SHP77 treated with DMSO at 0.1 percent for 48 hours (cell line): ENCODE results near the gene FOXO6.

Source experiments
- DNase-seq: peaks from one replicate; lab custom pipeline; 2025; lab: John Stamatoyannopoulos, UW

The FOXO6 gene

DNA sequence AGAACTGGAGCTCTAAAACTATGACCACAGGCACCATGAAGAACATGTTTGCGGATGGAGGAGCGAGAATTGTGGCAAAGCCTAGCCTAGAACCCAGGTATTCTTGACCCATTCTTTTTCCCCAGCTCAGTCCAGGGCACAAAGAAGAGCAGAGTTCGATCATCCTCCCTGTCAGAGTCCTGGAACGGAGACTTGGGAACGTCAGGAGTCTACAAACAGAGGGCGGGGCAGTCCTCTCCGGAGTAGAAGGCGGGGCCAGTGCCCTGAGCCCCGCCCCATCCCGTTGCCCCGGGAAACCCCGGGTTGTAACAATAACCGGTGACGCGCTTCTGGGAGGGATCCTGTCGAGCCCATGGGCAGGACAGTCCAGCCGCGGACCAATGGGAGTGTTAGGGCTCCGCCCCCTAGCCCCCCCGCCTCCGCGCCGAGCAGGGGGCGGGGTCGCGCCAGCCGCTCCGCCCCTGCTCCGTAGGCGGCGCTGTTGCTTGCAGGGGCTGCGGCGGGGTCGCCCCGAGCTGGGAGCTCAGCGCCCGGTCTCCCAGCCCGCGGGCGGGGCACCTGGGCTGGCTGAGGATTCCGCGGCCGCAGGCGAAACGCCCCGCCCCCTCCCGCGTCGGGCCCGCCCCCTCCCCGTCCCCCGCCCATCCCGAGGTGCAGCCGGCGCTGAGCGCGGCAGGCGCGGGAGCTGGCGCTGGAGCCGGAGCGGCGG, at the start of gene FOXO6:
Gene FOXO6 (plus strand): TSS at position 649 of the 709 bp plus-strand sequence.
- peak; percentile 89 for DNase-seq

DNA sequence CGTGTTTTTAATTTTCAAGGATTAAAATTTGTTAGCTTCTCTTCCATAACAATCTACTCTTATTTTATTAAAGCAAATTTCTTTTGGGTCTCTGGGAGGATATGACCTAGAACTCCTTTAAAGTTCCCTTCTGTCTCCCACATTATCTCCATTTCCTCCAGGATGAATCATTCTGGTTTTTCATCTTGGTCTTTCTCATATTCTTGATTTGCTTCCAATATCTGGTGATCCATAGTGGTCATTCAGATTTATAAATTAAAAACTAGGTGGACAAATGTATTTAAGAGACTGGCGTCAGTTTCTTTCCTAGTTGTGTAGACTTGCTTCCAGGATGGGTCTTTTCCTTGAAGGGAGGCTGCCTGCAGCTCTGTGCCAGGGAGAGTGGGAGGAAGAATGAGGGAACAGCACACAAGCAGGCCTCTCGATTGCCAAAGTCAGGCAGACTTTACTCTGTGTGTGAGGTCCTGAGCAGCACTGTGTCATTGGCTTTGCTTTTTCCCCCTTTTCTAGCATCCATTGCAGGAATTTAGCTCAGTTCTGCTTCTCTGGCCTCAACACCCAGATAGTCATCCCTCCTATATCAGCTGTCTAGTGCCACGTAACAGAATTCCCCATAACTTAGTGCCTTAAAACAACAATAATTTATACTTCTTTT, 48.1 kb upstream of the FOXO6 start:
- no peak for DNase-seq

DNA sequence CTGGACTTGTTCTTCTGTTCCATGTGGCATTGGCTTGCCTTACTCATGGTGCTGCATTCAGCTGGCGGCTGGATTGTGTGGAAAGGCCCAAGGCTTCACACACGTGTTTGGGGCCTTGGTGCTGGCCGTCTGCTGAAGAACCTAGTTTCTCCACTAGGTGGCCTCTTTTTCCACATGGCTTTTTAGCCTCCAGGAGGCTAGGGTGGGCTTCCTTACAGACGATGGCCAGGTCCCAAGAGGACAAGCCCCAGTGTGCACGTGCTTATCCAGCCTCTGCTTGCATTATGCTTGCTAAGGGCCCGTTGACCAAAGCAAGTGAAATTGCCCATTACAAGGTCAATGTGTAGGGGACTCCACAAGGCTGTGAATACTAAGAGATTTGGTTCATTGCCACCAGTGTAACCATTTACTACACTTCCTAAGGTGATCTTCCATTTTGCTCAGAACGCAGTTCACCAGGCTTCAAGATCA, 47.5 kb upstream of the FOXO6 start:
- DNase-seq: no peak

GRCh38 chr1:41314376-41315145, 46.7 kb upstream of the FOXO6 start:
- DNase-seq: no peak

DNA sequence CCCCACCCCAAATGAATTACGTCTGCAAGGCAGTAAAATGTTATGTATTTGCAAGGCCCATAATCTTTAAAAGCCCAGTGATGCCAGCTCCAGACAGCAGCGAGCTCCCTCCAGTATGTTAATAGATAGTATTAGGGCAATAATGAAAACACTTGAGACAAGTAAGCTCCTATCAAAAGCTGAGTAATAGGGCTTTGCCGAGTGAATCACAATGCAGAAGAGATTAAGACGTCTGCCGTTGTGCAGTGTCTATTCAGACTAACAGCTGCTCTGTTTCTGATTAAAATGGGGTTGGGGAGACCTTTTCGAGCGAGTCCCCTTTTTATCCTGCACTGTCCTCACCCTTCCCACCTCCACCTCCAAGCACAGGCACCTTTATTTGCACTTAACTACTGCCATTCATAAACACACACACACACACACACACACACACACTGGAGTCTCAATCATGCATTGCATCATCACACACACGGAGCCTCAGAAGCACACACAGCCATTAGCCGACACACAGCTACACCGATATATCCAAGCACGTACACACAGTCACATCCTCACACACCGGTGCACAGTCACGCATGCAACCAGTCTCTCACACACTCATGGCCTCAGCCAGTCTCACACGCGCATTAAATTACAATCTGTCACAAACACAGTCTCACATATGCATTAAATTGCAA, 46.0 kb upstream of the FOXO6 start:
- no peak for DNase-seq

GRCh38 chr1:41315871-41316270, 45.4 kb upstream of the FOXO6 start:
- no peak for DNase-seq

DNA sequence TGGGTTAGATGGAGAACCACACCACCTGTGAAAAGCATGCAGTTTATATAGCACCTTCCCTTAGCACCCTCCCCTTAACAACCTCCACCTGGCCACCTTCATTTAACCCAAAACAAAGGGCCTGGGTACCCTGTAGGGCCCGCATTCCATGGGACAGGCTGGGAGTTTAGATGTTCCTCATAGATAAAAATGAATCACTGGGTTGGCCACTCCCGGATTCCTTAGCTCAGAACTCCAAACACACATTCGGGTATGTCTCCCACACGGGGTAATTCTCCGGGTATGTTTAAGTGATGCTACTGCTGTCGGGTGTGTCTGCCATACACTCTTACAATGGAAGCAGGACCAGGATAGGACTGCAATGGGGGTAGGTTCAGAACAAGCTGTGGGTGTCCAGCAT, 43.9 kb upstream of the FOXO6 start:
- DNase-seq: no peak

DNA sequence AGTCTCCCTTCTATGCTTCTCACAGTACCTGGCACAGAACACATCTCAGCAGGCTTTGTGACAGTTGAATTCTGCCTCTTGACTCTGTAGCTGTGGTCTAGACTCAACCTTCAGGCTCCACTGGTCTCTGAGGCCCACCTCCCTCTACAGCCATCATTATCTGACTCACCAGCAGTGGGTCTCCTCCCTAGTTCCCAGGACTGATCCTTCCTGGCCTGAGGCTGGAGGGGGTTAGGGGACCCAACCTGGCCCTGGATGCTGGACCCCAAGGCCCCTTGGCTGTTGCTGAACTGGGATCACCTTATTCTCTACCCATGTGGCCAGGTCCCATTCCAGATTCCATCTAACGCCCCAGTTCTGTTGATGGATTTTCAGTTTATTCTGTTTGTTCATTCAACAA, 43.1 kb upstream of the FOXO6 start:
- DNase-seq: no peak

DNA sequence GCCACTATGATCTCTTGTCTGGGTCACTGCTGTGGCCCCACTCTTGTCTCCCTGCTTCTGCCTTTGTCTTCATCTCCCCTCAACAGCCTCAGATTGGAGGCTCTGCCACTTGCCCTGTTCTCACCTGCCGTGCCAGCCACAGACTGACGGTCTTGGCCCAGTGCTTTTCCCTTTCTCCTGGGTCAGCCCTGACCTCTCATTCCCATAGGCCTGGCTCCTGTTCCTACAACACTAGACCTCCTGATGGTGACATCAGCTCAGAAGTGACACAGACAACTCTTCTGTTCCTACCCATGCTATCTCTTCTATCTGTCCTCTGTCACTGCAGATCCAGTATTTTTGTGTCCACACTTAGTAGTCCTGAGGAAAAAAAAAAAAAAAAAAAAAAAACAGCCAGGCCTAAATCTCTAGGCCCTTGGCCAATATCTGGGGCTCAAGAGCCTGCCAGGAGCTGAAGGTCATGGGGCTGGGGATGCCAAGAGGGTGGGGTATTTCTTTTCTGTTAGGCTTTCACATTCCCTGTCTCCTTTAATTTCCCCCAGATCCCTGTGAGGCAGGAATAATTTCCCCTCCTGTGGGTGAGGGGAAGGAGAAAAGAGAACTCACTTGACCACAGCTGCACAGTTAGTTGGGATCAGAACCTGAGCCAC, 42.0 kb upstream of the FOXO6 start:
- DNase-seq: no peak

GRCh38 chr1:41319807-41320711, 41.2 kb upstream of the FOXO6 start:
- DNase-seq: peak; percentile 30

- no peak for DNase-seq
Measured at GRCh38 chr1:41320895-41321676, 40.1 kb upstream of the FOXO6 start.

GRCh38 chr1:41322101-41322661, 39.1 kb upstream of the FOXO6 start:
- DNase-seq: no peak

DNA sequence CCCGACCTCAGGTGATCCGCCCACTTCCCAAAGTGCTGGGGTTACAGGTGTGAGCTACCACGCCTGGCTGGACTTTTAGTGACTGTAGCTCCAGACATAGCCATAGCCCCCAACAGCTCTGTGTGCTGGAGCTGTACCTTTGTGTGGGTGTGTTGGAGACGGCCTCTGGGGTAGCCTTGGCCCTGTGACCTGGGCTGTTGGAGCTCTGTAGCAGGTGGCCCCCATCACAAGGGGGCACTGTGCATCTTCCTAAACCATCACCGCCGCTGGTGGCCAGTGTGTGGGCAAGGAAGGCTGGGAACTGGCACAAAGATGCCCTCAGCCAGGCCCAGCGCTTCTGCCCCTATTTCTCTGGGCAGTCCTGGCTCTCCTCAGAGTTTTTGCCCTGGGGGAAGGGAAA, 38.4 kb upstream of the FOXO6 start:
- DNase-seq: peak; percentile 16

DNA sequence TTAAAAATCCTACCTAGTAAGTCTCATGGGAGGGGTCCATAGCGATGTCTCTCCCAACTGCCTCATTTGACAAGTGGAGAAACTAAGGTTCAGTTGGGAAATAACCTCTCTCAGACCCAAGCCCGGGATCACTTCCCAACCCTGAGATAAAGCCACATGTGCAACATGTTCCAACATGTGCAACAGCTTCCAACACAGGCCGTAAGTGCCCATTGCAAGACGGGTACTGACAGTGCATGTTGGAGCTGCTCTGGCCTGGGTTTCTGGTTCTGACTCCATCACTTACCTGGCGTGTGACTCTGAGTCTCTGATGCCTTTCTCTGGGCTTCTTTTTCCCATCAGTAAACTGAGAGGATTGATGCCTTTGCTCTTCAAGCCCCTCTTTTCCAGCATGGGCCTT, 38.0 kb upstream of the FOXO6 start:
- DNase-seq: no peak

GRCh38 chr1:41325801-41326200, 35.4 kb upstream of the FOXO6 start:
- no peak for DNase-seq

GRCh38 chr1:41327383-41327999, 33.7 kb upstream of the FOXO6 start:
- no peak for DNase-seq

GRCh38 chr1:41328001-41328615, 33.1 kb upstream of the FOXO6 start:
- no peak for DNase-seq

GRCh38 chr1:41328780-41329640, 32.2 kb upstream of the FOXO6 start:
- DNase-seq: no peak
